ENCODE data around the gene STMN3. TPM values are rescaled to one million over a fixed set of nuclear protein-coding genes. Genes with fewer than 3 reads are reported as not detected.

The STMN3 gene
- total and polyA plus RNA-seq, 4 donors, result 0.42 to 2.9 (median 0.91) TPM

- no peak overlapping the region for H3K27ac ChIP-seq (ENCODE audit: low read depth in 1 of 2, low read length in 2 of 2)
- H3K4me1 ChIP-seq (ENCODE audit: control insufficient read depth in 4 of 4, insufficient read depth in 4 of 4, low read length in 3 of 4), result no peaks in the 10 kb centered on the region
- 92% methylated on average over 9 of the region's 9 CpGs for WGBS
- no peak overlapping the region for H3K9ac ChIP-seq (ENCODE audit: low read depth in 1 of 2, low read length in 2 of 2)
- no peak overlapping the region for H3K4me3 ChIP-seq (ENCODE audit: low read depth in 1 of 3, low read length in 3 of 3)
- no peak for DNase-seq (ENCODE audit: low spot score)
- no peaks in the 10 kb centered on the region for H3K27me3 ChIP-seq (ENCODE audit: control insufficient read depth in 4 of 4, insufficient read depth in 4 of 4, low read length in 3 of 4)
- no peaks in the 10 kb centered on the region for H3K9me3 ChIP-seq (ENCODE audit: control insufficient read depth in 4 of 4, low read length in 3 of 4)
- H3K36me3 ChIP-seq (ENCODE audit: control insufficient read depth in 4 of 4, insufficient read depth in 3 of 4, low read depth in 1 of 4, low read length in 3 of 4), result peaks cover 5 to 11% (median 10%) of the 10 kb centered on the region in 4 donors
- TF ChIP-seq, protein P1, sequence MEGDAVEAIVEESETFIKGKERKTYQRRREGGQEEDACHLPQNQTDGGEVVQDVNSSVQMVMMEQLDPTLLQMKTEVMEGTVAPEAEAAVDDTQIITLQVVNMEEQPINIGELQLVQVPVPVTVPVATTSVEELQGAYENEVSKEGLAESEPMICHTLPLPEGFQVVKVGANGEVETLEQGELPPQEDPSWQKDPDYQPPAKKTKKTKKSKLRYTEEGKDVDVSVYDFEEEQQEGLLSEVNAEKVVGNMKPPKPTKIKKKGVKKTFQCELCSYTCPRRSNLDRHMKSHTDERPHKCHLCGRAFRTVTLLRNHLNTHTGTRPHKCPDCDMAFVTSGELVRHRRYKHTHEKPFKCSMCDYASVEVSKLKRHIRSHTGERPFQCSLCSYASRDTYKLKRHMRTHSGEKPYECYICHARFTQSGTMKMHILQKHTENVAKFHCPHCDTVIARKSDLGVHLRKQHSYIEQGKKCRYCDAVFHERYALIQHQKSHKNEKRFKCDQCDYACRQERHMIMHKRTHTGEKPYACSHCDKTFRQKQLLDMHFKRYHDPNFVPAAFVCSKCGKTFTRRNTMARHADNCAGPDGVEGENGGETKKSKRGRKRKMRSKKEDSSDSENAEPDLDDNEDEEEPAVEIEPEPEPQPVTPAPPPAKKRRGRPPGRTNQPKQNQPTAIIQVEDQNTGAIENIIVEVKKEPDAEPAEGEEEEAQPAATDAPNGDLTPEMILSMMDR (IDR thresholded peaks at IDR 0.05; ENCODE audit: low read depth, low read length, missing input control), result no peak
- TF ChIP-seq FOXA2 (IDR thresholded peaks at IDR 0.05), result no peak
- TF ChIP-seq RAD21 (IDR thresholded peaks at IDR 0.05), result no peak
- TF ChIP-seq, protein P2, sequence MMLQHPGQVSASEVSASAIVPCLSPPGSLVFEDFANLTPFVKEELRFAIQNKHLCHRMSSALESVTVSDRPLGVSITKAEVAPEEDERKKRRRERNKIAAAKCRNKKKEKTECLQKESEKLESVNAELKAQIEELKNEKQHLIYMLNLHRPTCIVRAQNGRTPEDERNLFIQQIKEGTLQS (IDR thresholded peaks at IDR 0.05), result no peak
- no peak for TF ChIP-seq SP1 (IDR thresholded peaks at IDR 0.05)
- no peak for TF ChIP-seq JUND (IDR thresholded peaks at IDR 0.05)
- TF ChIP-seq YY1 (IDR thresholded peaks at IDR 0.05), result no peak
- no peak for TF ChIP-seq REST (IDR thresholded peaks at IDR 0.05)
- TF ChIP-seq TAF1 (conservative IDR thresholded peaks at IDR 0.05), result no peak
- TF ChIP-seq NR2F2 (IDR thresholded peaks at IDR 0.05), result no peak
- TF ChIP-seq EGR1 (IDR thresholded peaks at IDR 0.05; ENCODE audit: low read depth in 2 of 2), result no peak
- TF ChIP-seq FOXA1 (IDR thresholded peaks at IDR 0.05), result no peak
- no peak for TF ChIP-seq ZBTB33 (IDR thresholded peaks at IDR 0.05)
- no peak for TF ChIP-seq RXRA (IDR thresholded peaks at IDR 0.05)
- no peak for TF ChIP-seq HNF4G (IDR thresholded peaks at IDR 0.05)
- TF ChIP-seq, protein P3, sequence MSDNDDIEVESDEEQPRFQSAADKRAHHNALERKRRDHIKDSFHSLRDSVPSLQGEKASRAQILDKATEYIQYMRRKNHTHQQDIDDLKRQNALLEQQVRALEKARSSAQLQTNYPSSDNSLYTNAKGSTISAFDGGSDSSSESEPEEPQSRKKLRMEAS (IDR thresholded peaks at IDR 0.05), result no peak
- TF ChIP-seq HNF4A (conservative IDR thresholded peaks at IDR 0.05), result no peak
These were observed 46.5 kb downstream of the STMN3 start for GRCh38 chr20:63606686-63607085.

DNA sequence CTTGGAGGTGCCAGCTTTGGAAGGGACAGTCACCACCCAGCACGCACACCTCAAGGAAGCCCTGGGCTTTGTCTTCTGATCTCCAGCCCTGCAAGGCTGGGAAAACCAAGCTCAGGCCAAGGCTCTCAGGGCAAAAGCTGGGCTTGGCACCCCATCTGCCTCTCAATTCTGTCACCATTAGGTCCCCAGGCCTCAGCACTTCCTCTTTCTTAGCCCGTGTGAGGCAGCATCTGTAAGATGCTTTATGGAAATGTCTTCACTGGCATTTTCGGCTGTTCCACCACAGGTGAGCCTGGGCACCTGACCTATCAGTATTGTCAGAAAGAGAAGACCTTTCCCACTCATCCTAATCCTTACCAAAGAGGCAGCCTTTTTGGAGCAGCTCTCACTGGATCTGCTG is 50.9 kb downstream of the STMN3 start:
- 89% methylated on average over 3 of the region's 3 CpGs for WGBS
- Histone ChIP-seq H3K9ac (ENCODE audit: low read depth in 1 of 2, low read length in 2 of 2) (no peak overlapping the region), H3K27ac (ENCODE audit: low read depth in 1 of 2, low read length in 2 of 2) (no peak overlapping the region), H3K9me3 (ENCODE audit: control insufficient read depth in 4 of 4, low read length in 3 of 4) (no peaks in the 10 kb centered on the region), H3K4me3 (ENCODE audit: low read depth in 1 of 3, low read length in 3 of 3) (no peak overlapping the region), H3K36me3 (ENCODE audit: control insufficient read depth in 4 of 4, insufficient read depth in 3 of 4, low read depth in 1 of 4, low read length in 3 of 4) (peaks cover 7 to 38% (median 16%) of the 10 kb centered on the region in 4 donors), H3K4me1 (ENCODE audit: control insufficient read depth in 4 of 4, insufficient read depth in 4 of 4, low read length in 3 of 4) (no peaks in the 10 kb centered on the region), H3K27me3 (ENCODE audit: control insufficient read depth in 4 of 4, insufficient read depth in 4 of 4, low read length in 3 of 4) (no peaks in the 10 kb centered on the region)
- DNase-seq (ENCODE audit: low spot score), result no peak
- no peak for TF ChIP-seq ZBTB33 (IDR thresholded peaks at IDR 0.05)
- TF ChIP-seq JUND (IDR thresholded peaks at IDR 0.05), result no peak
- TF ChIP-seq, protein P3 (IDR thresholded peaks at IDR 0.05), result no peak
- no peak for TF ChIP-seq REST (IDR thresholded peaks at IDR 0.05)
- TF ChIP-seq FOXA1 (IDR thresholded peaks at IDR 0.05), result no peak
- TF ChIP-seq RAD21 (IDR thresholded peaks at IDR 0.05), result no peak
- TF ChIP-seq TAF1 (conservative IDR thresholded peaks at IDR 0.05), result no peak
- TF ChIP-seq SP1 (IDR thresholded peaks at IDR 0.05), result no peak
- no peak for TF ChIP-seq HNF4G (IDR thresholded peaks at IDR 0.05)
